Activated gamma-delta T cell (primary cell): ENCODE results near the gene HAAO.

Source experiments
- DNase-seq: peaks from one replicate; lab custom pipeline; 2025; lab: John Stamatoyannopoulos, UW

Gene HAAO

DNA sequence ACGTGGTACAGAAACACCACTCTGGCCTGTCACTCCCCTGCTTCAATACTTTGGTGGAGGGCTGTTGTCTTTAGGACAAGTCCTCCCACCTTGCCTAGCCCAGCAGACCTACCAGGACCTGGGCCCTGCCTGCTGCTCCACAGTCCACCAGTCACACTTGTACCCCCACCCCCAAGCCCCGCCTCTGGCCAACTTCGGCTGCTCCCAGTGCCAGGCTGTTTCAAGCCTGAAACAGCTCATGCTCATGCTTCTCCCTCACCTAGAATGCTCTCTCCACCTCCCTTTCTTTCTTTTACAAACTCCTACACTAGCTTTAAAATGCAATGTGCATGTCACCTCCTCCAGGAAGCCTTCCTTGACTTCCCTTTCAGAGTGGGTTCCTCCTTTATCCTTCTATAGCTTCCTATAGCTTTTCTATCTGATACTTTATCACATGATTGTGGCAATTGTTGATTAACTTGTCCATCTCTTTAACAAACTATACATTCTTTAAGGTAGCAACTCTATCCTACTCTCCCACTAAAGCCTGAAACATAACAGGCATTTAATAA is 23.6 kb downstream of the HAAO start:
- no peak for DNase-seq

DNA sequence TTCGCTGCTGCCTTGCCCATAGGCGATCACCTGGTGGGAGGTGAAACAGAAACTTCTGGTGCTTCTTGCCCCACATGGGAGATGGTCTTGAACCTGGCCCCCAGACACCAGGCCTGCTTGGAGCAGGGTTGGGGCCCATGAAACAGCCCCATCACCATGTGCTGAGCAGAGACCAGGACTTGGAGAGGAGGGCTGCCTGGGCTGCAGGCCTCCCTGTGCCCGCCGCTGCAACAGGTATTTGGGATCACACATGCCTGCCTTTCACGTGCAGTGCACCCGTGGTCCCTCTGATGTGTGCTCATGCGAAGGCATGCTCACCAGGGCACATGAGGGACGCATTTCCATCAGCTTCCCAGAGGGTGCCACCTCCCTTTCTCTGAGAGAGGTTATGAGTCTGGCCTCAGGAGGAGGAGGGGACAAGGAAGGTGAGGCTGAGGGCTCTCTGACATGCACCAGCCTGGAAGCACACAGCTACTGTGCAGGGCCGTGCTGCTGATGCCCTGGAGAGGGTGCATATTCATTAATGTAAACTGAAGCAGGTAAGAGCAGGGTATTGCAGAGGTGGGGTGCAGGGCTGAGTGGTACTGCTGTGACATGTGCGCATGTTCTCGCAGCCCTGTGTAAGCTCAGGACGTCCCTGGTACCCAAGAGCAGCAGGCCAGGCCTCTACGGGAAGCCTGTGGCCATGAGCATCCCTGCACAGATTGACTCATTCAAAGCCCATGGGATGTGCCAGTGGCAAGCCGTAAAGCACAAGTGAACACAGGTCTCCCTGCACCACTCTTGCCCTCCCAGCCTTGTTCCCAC is 24.3 kb downstream of the HAAO start:
- DNase-seq: no peak

DNA sequence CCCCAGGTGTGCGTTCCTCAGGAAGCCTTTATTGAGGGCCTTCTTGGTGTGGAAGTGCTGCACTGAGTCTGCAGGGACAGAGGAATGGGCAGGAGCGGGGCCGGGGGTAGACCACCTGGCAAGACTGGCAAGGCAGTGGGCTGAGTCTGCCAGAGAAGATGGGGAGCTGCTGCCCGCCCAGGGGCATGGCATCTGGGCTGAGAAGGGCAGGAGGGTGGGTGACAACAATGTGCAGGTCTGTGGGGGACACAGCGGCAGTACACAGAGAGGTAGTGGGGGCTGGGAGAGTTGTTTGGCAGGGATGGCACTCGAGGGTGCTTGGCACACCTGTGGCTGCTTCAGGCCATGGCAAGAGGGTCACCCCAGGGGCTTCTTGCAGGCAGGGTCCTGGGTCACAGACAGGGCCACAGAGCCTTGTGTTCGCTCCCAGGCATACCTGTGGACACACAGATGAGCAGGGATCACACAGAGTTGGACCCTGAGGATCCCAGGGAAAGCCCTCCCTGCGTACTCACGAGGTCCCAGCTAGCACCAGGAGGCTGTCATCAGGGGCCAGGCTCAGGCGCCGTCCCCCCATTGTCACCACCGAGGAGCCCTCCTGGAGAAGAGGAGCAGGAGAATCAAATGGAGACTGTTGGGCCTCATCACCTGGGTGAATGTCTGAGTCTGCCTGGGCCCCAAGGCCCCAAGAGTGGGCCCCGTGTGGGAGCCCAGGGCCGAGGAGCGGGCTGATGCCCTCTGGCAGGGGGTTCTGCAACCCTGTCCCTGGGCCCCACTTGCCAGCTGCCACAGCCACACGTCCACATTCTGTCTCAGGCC is 25.1 kb downstream of the HAAO start:
- DNase-seq: no peak

DNA sequence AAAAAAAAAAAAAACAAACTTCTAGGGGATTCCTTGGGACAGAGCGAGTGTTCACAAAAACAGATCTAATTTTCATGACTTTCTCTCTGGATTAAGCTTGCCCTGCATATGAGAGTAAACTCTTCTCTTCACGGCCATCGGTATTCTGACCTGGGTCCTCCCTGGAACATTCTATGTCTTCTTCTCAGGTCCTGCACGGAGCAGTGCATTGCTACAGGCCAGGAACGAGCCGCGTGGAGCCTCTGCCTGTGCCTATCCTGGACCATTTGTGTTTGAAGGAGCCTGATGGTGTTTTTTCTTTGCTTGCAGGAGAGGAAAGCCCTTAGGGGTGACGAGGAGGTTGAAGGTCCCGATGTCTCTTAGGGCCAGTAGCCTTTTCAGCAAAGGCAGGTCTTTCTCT is 26.7 kb downstream of the HAAO start:
- no peak for DNase-seq

DNA sequence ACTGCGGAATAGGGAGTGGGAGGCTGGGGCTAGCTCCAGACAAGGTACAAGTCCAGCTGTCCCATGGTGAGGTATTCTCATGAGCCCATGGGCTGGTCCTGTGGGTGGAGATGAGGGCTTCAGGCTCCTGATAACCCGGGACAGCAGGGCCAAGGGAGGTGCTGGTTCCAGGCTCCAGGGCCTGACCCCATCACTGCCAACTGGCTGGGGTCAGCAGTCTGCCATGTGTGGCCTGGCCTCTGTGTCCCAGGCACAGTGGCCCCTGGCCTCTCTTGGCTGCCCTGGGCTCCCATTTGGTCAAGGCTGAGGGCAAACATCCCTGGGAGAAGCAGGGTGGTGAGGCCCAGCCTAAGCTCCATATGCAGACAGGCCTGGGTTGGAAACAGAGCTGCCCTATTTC is 27.5 kb downstream of the HAAO start:
- no peak for DNase-seq

DNA sequence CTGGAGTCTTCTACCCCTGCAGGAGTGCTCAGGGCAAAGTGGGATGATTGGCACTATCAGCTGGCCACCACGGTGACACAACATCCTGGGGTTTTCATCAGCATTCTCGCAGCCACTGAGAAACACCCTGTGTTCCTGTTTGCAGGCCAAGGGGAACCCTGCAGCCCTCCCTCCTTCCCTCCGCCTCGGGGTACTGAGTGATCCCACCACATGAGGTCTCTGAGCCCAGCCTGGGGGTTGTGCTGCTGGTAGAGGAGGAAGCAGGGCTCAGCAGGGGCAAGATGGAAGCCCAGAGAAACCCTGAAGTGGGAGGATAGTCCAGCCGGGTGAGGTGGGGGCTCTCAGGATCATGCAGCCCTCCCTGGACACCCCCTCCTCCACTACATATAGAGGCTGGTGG is 28.3 kb downstream of the HAAO start, which contains the start of gene OXER1:
OXER1 (minus strand) TSS at position 40 of the 400 bp plus-strand sequence. CDS start 73 bp downstream, outside the sequence.
- DNase-seq: no peak

DNA sequence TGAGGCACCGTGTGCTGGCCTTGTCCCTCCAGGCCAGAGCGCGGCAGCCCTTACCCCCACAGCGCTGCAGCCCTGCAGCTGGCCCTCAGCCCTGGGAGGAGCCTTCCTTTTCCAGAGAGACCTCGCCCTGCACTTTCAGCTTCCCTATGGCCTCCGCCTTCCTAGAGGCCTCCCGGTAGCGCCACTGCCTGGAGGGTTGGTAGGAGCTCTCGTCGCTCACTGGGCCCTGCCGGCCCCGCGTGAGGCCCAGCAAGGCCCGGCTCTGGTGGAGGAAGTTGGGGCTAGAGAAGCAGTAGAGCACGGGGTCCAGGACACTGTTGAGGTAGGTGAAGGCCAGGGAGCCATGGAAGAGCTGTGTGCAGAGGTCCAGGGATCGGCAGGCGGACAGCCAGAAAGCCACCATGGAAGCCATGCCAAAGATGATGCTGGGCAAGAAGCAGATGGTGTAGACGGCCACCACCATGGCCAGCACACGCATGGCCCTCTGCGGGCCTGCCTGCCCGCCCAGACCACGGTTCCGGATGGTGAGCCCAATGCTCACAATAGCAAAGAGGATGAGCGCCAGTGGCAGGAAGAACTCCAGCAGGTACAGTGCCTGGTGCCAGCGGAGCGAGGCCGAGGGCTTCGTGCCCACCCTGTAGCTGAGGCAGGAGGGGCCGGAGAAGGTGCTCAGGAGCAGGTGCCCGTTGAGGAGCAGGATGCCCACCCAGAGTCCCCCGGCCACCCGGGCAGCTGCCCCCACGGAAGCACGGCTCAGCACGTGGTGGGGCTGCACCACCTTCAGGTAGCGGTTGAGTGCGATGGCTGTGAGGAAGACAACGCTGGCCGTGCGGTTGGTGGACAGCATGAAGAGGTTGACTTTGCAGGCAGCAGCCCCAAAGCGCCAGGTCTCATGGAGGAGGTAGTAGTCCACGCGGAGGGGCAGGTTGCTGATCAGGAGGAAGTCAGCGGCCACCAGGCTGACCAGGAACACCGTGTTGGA is 29.3 kb downstream of the HAAO start:
- DNase-seq: no peak

DNA sequence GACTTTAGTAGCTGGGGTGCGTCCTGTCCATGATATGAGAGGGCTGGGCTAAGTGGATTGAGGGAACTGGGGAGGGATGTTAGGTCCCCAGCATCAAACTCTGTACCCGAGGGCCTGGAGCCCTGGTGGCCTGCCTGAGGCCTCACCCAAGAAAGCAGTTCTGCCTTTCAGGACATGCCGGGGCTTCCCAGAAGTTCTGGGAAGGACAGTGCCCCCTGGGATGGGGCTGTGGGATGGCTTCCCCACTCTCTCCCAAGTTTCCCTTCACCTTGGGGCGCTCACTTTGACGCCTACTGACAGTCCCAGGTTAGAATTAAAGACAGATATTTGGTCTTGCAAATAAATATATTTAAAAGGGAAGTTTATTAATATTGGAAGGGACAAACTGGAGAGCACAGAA is 30.2 kb downstream of the HAAO start:
- DNase-seq: no peak

DNA sequence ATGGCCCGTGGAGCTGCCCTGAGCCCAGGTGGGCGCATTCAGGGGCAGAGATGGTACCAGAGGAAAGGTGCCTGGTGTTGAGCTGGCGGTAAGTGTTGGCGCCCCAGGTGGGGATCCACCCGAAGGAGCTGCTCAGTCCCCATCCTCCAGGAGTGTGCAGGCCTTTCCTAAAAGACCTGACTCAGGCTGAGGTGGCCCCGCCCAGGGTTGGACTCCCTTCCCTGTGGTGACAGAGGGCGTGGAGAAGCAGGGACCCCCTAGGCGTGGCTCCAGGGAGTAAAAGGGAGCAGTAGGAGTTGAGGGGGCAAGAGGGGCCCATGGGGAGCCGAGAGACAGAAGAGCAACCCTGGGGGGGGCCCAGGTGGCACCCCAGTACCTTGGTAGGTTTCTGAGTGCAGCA is 30.8 kb downstream of the HAAO start:
- DNase-seq: no peak

DNA sequence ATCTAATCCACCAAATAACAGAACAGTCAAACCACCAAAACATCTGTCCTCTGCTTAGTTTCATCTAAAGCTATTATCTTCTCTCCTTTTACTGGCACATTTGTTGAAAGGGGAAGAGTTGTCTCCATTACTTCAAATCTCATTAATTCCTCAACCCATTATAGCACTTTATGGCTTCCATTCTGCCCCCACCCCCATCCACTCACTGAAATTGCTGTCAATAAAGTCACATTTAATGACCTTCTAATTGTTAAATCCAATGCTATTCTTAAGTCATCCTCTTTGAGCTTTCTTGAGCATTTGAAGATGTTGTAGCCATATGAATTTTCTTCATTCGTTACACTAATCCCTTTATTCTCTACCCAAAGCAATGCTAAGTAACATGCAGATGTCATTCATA is 33.6 kb downstream of the HAAO start:
- DNase-seq: no peak

DNA sequence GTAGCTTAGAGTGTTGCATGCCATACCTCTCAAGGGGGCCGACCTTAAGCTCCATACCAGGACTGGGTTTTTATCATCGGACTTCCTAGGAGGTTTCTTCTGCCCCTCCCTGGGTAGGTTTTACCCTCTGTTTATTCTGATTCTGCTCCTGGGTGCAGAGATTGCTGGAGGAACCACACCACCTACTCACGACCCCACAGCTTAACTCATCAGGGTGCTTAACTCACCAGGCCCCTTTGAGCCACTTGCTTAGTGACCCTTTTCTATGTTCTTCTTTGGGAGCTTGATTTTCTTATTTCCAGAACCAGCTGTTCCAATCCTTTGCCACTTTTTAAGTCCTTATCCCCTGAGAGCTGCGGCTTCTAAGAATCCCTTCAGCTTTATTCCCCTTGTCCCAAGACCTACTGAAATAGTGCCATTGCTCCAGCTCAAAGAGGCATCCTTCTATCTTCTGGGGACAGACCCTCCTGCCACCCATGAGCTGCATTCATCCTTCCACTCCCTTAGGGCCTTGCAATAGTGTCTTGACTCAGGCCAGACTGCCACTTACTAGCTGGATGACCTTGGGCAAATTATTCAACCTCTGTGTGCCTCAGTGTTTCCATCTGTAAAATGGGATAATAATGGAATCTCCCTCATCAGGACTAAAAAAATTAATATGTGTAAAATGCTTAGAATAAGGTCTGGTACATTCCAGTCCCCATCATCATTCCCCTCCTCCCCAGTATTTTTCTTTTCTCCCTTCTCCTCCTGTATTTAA is 34.2 kb downstream of the HAAO start:
- no peak for DNase-seq

DNA sequence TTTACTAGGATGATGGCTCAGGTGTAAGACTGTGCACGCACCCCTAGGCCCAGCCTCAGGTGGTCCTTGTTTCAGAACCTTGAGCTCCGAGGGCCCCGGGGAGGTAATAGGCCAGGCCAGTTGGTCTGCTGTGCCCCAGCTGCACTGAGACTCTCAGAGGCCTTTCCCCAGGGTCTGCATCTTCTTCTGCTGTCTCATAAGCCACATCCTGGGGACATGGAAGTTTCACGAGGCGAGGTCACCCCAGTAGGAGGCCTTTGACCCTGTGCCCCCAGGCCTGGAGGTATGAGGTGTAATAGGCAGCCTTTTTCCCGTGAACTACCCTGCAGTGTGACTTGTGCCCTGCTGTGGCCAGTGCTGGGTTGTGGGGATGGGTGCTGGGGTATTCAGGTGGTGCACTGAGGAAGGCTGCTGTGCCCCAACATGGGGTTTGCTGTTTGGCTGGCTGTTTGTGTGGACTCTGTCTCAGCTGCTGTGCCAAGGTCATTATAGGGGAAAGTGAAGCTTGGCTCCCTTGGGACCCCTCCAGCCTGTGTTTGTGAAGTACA is 35.3 kb downstream of the HAAO start:
- no peak for DNase-seq

DNA sequence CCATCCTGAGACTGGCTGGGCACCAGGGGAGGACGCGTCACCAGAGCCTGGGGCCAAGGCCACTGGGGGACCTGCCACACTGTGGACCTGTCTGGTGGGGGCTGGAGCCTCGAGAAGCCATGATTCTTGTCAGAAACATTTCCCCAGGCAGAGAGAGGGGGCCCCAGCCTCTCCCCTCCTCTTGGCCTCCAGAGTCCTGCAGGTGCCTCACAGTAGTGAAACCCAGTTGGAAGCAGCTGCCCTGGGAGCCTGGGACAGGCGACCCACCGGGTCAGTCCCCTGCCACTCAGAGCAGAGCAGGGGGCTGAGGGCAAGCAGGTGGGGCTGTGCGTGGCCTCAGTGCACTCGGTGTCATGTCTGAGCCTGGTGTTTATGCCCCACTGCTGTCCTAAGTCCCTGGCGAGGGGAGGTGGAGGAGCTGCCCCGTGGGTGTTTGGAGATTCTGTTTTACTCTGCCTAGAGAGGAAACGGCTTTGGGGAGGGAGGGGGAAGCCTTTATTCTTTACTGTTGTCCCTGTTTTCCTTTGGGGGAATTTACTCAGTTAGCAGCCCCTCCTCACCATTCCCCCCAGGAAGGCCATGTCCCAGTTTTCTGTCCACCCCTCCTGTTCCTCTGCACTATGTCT is 36.1 kb downstream of the HAAO start:
- DNase-seq: no peak

DNA sequence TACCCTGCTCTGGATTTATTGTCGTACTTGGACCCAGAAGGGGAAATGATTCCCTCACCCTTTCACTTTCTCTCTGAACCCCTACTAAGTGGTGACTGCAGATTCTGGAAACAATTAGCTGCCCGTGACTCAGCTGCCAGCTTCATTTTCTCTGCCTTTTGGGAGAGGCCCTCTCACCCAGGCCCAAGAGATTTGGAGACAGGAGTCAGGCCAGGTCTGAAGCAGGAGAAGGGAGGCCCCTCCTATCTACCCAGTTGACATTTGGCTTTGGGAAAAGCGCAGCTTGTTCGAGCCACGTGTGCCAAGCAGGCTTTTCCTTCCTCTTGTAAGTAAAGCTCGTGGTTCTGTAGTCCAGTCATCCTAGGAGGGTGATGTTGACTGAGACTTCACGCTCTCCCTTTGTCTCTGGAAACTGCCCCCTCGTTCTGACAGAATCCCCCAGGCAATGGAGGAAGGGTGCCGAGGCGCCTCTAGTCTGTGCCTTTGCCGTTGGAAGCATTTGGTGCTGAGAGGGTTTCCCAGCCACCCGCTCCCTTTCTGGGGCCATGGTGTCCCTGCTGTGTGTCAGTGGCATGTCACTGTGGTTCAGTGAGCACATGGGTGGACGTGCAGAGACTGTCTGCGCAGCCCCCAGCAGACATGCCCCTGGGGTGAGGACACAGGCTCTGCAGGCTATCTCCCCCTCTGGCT is 37.0 kb downstream of the HAAO start:
- DNase-seq: no peak

DNA sequence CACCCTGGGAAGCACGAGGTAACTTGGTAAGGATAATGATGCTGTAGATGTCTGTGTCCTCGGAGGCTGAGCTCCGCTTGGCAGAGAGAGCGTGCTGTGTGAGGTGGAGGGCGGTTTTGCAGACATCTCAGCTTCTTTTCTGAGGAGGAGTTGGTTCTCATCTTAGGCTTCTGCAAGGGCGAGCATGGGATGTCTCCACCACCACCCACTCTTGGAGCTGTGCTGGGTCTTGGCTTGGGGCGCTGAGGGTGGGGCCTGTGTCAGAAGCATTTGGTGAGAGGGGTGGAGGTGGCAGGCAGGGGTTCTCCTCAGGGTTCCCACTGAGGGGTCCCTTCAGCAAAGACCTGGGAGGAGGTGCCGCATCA is 37.6 kb downstream of the HAAO start:
- no peak for DNase-seq

DNA sequence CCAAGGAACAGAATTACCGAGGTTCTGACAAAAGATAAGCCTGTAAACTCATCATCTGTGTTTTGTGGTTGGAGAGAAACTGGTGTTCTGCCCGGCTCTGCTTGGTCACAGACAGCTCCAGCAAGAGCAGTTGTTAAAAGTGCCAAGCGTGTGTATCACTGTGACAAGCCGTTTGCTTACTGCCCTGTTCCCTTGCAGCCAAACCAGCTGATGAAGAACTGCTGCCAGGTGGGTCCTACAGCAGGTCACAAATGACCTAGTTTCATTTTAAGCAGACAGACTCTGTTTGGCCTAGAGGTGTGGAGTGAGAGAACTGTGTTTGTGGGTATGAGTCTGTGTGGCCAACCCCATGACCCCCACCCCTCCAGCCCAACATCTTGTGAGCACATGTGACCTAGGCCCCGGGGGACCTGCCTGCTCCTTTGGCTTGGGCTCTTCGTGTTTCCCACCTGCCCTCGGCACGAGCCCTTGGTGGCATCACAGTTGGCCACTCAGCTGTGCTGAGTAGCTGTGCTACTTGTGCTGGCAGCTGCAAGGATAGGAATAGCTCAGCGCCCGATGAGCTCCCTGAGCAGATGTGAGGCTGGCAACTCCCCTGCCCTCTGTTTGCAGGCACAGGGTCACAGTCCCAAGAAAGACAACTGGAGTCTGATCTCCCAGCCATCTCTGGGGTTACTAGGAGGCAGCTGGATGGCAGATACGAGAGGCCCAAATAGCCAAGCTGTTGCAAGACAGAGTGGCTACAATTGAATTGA is 38.2 kb downstream of the HAAO start:
- no peak for DNase-seq

DNA sequence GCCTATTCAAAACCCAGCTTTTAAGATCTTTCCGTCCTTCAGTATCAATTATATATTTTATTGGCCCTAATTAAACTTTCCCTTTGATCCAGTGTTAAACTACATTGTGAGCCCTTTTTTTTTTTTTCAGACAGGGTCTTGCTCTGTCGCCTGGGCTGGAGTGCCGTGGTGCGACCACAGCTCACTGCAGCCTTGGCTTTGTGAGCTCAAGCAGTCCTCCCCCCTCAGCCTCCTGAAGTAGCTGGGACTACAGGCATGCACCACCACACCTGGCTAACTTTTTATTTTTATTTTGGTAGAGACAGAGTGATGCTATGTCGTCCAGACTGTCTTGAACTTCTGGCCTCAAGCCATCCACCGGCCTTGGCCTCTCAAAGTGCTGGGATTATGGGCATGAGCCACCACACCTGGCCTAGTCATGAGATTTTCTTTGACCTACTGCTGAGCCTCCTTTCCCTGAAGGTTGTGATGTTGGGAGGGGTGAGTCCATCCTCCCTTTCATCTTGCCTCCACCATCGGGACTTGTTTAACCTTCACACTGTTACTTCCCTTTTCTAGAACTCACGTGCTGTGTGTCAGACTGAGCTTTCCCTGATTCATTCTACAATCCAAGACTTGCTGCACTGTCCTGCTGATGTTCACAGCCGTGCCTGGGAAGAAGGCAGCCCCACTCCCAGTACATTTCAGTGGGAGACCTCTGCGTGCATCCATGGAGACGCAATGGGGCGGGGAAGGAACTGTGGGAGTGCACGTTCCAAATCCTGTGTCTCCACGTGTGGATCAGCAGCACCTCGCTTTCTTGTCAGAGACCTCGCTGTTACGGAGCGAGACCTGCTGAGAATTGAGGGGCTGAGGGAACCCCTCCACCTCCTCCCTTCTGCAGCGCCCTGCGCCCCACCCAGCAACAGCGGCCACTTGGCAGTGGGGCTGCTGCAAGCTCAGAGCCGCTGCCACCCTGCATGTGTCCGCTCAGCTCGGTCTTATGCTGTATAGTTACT is 39.3 kb downstream of the HAAO start:
- no peak for DNase-seq

DNA sequence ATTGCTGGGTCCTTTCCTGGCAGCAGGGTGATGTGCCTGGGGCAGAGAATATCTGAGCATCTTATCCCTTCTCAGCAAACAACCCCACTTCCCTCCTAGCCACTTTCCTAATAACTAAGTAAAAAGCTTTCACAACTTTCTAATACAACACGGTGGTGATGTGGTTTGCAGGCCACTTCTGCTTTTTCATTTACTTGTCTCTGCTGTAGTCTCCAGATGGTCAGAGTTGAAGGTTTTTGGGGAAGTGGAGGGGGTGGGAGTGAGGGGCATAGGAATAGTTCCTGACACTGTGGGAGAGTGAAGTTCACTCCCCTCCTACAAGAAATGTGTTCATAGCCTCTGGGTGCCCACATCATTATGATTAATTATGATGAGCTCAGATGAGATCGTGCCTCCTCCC is 40.1 kb downstream of the HAAO start:
- no peak for DNase-seq
